HG03521 (cell line): Measurements from ENCODE around the gene RGP1.

Source experiments
- ATAC-seq: cut with Tn5 transposase; IDR thresholded peaks from one replicate; pipeline ENCODE4 v1.9.1; 2021; ENCODE audit warnings: mild to moderate bottlenecking, moderate library complexity; ENCODE audit not compliant: unreplicated experiment

The RGP1 gene

GRCh38 chr9:35719546-35719945, 29.5 kb upstream of the RGP1 start:
- no peak for ATAC-seq

DNA sequence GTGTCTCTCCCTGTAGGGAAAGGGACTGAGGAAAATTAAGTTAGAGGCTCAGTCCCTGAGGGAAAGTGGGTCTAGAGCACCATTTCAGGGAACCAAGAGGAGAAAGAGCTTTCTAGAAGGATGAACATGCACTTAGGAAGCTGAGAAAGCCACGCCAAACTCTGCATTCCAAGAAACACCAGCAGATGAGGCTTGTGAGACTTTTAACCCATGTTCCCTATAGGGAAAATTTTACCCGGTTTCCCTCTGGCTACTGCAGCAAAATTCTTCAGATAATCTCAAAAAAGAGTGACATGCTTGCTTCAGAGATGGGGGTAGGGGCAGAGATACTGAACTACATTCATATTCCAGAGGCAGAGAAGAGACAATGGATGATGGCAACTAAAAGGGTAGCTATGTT, 25.7 kb upstream of the RGP1 start:
- no peak for ATAC-seq

DNA sequence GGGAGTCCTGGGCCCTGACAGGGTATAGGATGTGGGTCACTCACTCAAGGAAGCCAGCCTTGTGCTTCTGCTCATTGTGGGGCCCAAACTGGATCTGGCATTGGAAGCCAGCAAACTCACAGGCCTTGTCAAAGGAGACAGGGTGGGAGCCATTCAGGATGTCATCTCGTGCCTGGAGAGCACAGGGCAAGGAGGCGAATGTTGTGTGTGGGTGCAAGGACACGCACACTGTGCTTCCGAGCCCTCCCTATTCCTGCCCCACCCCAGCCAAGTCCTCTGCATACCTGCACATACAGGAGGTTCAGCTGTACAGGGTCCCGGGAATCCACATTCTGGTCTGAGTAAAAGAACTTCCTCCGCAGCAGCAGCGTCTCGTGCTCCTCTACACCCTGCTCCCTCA, 25.2 kb upstream of the RGP1 start:
- no peak for ATAC-seq

DNA sequence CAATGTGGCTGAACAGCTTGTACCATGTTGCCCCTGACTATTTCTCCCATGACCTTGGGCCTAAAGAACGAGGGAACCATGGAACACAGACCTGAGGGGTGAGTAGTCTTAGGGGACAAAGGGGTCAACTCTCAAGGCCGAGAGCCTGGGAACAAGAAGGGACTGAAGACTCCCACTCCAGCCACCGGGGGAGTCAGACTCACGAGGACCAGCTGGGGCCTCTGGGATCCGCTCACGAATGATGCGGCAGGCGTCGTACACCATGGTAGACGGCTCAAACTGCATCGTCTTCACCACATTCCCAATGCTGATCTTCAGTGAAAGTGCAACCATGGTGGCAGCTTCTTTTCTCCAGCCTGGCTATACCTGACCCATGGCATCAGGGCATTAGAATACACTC, 23.7 kb upstream of the RGP1 start:
- ATAC-seq = no peak

- ATAC-seq = no peak
Measured at GRCh38 chr9:35726931-35727330, 22.2 kb upstream of the RGP1 start.

GRCh38 chr9:35727676-35728040, 21.4 kb upstream of the RGP1 start:
- ATAC-seq = no peak

GRCh38 chr9:35728041-35728971, 20.8 kb upstream of the RGP1 start:
- ATAC-seq = no peak

DNA sequence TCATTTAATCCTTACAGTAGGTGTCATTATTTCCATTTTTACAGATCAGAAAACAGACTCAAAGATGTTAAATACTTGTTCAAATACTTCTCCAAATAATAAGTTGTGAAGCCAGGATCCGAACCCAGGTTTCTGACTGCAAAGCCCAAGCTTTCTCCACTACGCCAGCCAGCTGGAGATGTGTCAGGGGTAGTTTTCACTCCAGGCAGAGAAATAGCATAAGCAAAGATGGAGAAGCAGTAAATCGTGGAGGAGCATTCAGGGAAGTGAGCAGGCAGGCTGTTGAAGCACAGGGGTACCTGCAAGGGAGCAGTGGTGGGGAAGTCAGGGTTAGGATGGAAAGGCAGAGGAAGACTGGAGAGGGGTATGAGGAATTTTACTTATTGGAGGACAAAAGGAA, 20.0 kb upstream of the RGP1 start:
- ATAC-seq = no peak

- no peak for ATAC-seq
Measured at GRCh38 chr9:35729700-35730485, 19.2 kb upstream of the RGP1 start.

DNA sequence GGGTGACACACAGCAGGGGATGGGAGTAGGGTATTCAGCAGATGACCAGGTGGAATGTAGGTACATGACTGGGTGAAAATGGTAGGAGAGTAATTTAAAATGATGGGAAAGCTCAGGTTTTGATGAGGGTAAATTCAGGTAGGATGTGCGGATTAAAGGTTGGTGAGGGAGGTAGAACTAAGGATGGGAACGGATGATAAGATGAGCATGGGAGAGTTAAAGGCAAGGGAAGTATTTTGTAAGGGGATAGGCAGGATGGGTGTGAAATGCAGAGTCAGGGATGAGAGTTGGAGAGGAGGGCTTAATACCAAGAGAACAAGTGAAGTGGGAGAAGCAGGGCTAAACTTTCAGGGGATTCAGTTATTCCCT, 18.6 kb upstream of the RGP1 start:
- ATAC-seq = no peak

DNA sequence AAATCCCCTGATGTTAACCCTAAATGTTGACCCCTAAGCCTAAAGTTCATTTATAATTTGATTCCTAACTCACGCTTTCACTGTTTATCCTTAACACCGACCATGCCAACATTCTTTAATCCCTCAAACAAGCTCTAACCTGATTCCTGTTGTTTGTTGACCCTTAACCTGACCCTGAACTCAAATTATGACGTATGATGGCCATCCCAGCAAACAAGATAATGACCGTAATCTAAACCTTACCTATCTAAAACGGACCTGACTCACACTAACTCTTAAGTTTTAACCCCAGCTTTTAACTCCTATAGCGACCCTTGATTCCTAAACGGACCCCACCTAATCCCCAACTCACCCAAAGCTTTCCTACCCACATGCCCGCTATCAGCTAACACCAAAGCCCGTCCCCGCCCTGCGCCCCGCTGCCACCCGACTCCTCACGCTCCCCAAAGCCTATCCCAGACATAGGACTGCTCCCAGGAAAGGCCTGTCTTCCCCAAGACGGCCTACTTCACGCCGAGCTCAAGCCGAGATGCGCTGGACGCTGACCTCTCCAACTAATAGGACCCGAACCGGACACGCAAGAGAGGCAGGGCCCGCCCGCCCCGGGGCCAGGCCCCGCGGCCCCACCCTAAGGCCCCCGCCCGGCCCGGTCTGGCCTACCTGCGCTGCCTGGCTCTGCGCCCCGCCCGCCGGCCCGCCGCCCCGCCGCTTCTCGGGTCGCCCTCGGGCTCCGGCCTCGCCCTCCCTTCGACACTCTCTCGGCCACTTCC, 17.5 kb upstream of the RGP1 start:
- ATAC-seq = no peak

GRCh38 chr9:35732185-35732799, 16.8 kb upstream of the RGP1 start, which contains the start of the genes CREB3 and TLN1:
CREB3 (plus strand) TSS chr9:35732666; CDS start chr9:35732773, 107 bp downstream.
TLN1 (minus strand) TSS chr9:35732195; CDS start chr9:35725694, 6,501 bp downstream.
- ATAC-seq = peak; percentile 74

- peak; percentile 1 for ATAC-seq
Measured at GRCh38 chr9:35732800-35733541, 16.1 kb upstream of the RGP1 start.

DNA sequence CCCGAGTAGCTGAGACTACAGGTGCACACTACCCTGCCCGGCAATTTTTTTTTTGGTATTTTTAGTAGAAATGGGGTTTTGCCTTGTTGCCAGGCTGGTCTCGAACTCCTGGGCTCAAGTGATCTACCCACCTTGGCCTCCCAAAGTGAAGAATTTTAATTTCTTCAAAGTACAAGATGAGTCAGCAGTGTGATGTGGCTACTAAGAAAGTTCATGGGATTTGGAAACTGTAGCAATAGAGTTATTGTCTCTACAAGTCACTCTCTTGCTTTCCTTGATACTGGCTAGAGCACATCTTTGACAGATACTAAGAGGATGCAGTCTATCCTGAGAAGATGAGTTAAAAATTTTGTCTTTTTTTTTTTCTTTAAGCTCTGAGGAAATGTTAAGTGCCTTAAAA, 15.0 kb upstream of the RGP1 start:
- ATAC-seq = no peak

DNA sequence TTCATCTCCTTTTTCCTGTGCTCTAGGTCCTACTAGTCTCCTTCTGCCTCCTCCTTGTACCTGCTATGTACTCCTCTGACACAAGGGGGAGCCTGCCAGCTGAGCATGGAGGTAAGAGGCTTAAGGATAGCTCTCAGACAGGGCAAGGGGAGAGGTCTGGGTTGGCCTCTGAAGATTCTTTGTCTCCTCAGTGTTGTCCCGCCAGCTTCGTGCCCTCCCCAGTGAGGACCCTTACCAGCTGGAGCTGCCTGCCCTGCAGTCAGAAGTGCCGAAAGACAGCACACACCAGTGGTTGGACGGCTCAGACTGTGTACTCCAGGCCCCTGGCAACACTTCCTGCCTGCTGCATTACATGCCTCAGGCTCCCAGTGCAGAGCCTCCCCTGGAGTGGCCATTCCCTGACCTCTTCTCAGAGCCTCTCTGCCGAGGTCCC, 12.9 kb upstream of the RGP1 start:
- no peak for ATAC-seq

DNA sequence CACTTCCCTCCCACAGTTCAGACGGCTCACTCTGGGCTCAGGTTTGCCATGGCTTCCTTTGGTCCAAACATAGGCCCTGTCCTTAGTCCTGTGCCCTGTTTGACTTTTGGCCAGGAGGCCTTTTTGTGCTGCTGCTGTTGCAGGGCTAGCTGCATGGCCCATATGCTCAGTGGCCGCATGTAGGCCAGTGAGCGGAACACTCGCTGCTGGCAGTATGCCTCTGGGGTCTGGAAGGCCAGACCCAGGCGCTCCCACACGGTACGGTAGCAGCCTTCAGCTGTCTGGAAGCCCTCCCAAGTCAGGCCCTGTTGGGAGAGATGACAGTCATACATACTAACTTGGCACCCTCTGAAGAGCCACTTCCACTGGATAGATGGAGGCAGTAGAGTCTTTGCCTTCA, 11.9 kb upstream of the RGP1 start:
- ATAC-seq = no peak

- no peak for ATAC-seq
Measured at GRCh38 chr9:35738186-35738585, 10.9 kb upstream of the RGP1 start.

DNA sequence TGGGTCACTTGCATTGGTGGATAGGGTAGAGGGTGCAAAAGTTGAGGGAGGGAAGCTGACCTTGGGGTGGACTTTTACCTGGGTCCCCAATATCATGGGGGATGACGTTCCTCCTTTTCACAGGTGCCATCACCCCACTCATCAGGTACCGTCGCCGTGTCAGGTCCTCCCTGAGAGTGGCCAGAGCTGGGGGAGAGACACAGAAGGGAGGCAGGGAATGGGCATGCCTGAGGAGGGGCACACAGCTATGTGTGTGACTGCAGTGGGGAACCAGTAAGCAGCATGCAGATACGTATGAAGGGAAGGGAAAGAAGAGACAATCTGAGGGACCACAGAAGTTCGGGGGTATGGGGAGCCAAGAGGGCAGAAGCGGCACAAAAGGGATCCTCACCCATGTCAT, 10.2 kb upstream of the RGP1 start:
- no peak for ATAC-seq

DNA sequence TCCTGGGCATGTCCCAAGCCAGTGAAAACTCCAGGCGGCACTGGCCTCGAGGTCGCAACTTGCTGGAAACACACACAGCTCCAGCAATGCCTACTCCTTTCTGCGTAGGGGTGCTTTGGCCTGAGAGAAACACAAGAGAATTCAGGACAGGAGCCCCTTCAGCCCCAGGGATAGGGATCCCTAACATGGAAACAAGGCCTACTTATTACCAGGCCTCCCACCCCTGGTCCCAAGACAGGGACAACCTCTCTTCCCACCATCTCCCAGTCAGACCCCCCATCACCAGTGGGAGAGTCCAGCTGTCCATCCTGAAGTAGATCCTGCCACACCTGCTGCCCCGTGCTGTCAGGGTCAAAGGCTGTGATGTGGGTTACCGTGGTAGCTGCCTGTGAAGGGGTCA, 8.8 kb upstream of the RGP1 start:
- ATAC-seq = no peak

- no peak for ATAC-seq
Measured at GRCh38 chr9:35741740-35742139, 7.3 kb upstream of the RGP1 start.
